Psoas muscle (tissue), 8 donors: ENCODE measurements around the gene JPH2. TPM values are rescaled to one million over a fixed set of nuclear protein-coding genes. Genes with fewer than 3 reads are reported as not detected.

ENCODE experiments used
- ATAC-seq, 4 donors: fragments of 200-7000 bp; cut with Tn5 transposase; one replicate each; pipeline ENCODE4 v1.9.1; 2020; ENCODE audit warnings: moderate library complexity in 3 of 4, mild to moderate bottlenecking in 2 of 4
- DNase-seq, 2 donors: peaks; one replicate each; pipeline ENCODE4 v3.0.0-alpha.2; 2020
- H3K27ac ChIP-seq: fragments of 200-600 bp; one replicate; pipeline ENCODE4 v1.8.0; 2022
- H3K27me3 ChIP-seq, 3 donors: fragments of 200-600 bp in 1 of 3; one replicate each; pipeline versions ENCODE4 v1.6.1 to v1.8.0; 2013 to 2022; ENCODE audit warnings: low read length in 2 of 3, mild to moderate bottlenecking in 2 of 3, moderate library complexity in 1 of 3; ENCODE audit not compliant: insufficient read depth in 3 of 3
- H3K36me3 ChIP-seq, 2 donors: fragments of 200-600 bp in 1 of 2; one replicate each; pipeline versions ENCODE4 v1.6.1 to v1.8.0; 2013 to 2022; ENCODE audit warnings: low read depth in 1 of 2, mild to moderate bottlenecking in 1 of 2, moderate library complexity in 1 of 2; ENCODE audit not compliant: insufficient read depth in 1 of 2
- H3K4me1 ChIP-seq: fragments of 200-600 bp; one replicate; pipeline ENCODE4 v1.8.0; 2022
- H3K4me3 ChIP-seq: fragments of 200-600 bp; one replicate; pipeline ENCODE4 v1.8.0; 2022; ENCODE audit warnings: mild to moderate bottlenecking
- H3K9me3 ChIP-seq: fragments of 200-600 bp; one replicate; pipeline ENCODE4 v1.8.0; 2022
- CTCF ChIP-seq: fragments of 200-600 bp; IDR thresholded peaks from one replicate; pipeline ENCODE4 v1.8.0; 2022; ENCODE audit warnings: antibody characterized with exemption
- WGBS, 3 donors: extraction: QIAGEN DNeasy Blood & Tissue Kit; methylation state at CpG; one replicate each; pipeline versions ENCODE4 v1.1.6 to v1.1.7; 2013; 5-methylcytosine and 5-hydroxymethylcytosine counted together
- intact Hi-C, 2 donors: fragments of 100-400 bp; cut with DNase I; formaldehyde crosslinking; loops; one replicate each; pipeline versions ENCODE4 v1.11.0 to v1.14.2; 2022
- polyA plus RNA-seq, 3 donors: library from polyadenylated mRNA; stranded (reverse); fragments of 200-250 nt; gene quantifications; one replicate each; pipeline ENCODE4 v1.2.3, GENCODE V29; 2013
- total RNA-seq, 4 donors: library from RNA; stranded (reverse); fragmentation: NEBNext Ultra II Directional in 2 of 4; extraction: Animal tissue kit (Norgen Biotek cat#: 25700) in 2 of 4; gene quantifications; one replicate each; pipeline versions ENCODE4 v1.2.1 to v1.2.4, GENCODE V29; 2021 to 2023
- donor health status: healthy with polysubstance abuse.
- donor health status: DM: no; HTN: no; CAD: no; lungs with moderate emphysema.
- donor health status: Bipolar disorder and iron deficiency.
- donor health status: healthy.
- donor health status: DM: yes; HTN: yes; CAD: no.
- donor health status: DM: no; HTN: no; CAD: no.
- donor health status: DM: no; HTN: no; CAD: no.
- donor health status: DM: yes; HTN: yes; CAD: no.

The JPH2 gene
- total and polyA plus RNA-seq, 7 donors, result 13.5 to 145 (median 48.0) TPM

GRCh38 chr20:44068316-44069201 is 118.4 kb downstream of the JPH2 start:
- DNase-seq (no peak), ATAC-seq (no peak)
- Histone ChIP-seq H3K9me3 (no peaks in the 10 kb centered on the region), H3K4me1 (no peaks in the 10 kb centered on the region), H3K27me3 (peaks cover 0 to 5% (median 0%) of the 10 kb centered on the region in 3 donors), H3K36me3 (no peaks in the 10 kb centered on the region), H3K4me3 (no peak overlapping the region), H3K27ac (no peak overlapping the region)
- intact Hi-C loops, result no loop called here
- 79 to 81% (median 80%) methylated on average over 27 to 30 of the region's 30 CpGs for WGBS, 3 donors
- no peak for TF ChIP-seq CTCF

DNA sequence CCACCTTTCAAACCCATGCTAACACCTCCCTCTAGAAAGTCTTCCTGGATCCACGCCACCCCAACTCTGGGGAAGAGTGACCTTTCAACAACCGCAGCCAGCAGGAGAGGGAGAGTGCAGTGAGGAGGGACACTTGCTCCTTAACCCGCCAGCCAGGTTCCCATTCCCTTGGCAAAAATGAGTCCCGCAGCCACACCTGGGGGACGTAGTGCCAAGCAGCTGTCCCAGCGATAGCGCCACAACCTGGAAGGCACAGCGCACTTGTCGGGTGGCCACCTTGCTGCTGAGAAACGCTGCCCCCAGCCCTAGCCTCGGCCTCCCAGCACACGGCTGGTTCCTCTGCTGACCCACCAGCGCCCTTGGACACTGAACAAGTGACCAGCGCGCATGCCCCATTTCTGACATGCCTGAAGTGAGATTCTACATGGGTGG is 119.3 kb downstream of the JPH2 start:
- Histone ChIP-seq H3K4me1 (no peaks in the 10 kb centered on the region), H3K9me3 (no peaks in the 10 kb centered on the region), H3K36me3 (no peaks in the 10 kb centered on the region), H3K27ac (no peak overlapping the region), H3K27me3 (peaks cover 0 to 5% (median 0%) of the 10 kb centered on the region in 3 donors), H3K4me3 (no peak overlapping the region)
- no peak for DNase-seq
- intact Hi-C loops, result no loop called here
- WGBS, 3 donors, result 90 to 93% (median 92%) methylated on average over 15 of the region's 15 CpGs
- no peak for ATAC-seq
- no peak for TF ChIP-seq CTCF

DNA sequence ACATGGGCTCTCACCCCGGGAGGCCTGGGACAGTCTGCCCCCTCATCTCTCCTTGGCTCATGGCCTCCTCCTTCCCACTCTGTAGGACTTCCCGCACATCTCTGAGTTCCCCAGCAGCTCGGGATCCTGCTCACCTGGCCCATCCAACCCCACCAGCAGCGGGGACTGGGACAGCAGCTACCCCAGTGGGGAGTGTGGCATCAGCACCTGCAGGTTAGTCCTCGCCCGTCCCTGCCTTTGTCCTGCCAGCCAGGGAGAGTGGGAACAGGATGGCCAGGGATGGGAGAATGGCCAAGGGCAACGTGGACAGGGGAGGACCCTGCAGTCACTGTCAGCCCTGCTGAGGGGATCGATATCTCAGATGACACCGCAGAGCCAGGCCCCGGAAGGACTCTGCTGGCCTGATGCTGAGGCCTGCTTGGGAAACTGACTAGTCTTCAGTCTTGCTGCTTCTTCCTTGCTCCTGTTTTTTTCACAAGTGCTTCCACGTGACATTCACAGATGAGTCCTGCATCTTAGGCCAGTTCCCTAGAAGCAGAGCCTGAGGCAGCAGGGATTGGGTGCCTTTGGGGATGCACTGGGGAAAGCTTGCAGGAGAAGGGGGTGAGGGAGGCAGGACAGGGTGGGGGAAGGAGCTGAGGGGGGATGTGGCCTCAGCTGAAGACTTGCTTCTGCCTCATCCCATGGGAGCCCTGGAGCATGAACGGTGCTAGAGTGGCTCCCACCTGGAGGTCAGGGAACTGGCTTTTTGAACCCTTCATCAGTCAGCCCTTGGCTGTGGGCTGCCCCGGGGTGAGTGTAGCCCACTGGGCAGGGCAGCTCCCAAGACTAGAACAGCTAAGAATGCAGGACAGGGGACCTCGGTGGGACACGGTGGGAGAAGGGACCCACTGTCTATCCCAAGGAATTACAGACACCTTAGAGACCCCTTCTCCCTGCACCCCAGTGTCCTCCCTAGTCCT is 120.1 kb downstream of the JPH2 start:
- TF ChIP-seq CTCF, result no peak
- ATAC-seq, result no peak

GRCh38 chr20:44065401-44066340 is 121.3 kb downstream of the JPH2 start:
- intact Hi-C loops, result no loop called here
- ATAC-seq (no peak), DNase-seq (peak in 1 of 2 donors; percentile 7)
- TF ChIP-seq CTCF, result no peak
- H3K27me3 ChIP-seq, result peaks cover 0 to 5% (median 0%) of the 10 kb centered on the region in 3 donors
- no peaks in the 10 kb centered on the region for H3K4me1 ChIP-seq
- H3K4me3 ChIP-seq, result no peak overlapping the region
- no peaks in the 10 kb centered on the region for H3K9me3 ChIP-seq
- H3K36me3 ChIP-seq, result no peaks in the 10 kb centered on the region
- H3K27ac ChIP-seq, result no peak overlapping the region
- WGBS, 3 donors, result 90 to 94% (median 91%) methylated on average over 20 of the region's 20 CpGs

More for the DNA sequence above, 120.1 kb downstream of the JPH2 start:
- no peak for DNase-seq
- intact Hi-C loops, result no loop called here
- Histone ChIP-seq H3K27ac (no peak overlapping the region), H3K27me3 (peaks cover 0 to 5% (median 0%) of the 10 kb centered on the region in 3 donors), H3K4me1 (no peaks in the 10 kb centered on the region), H3K36me3 (no peaks in the 10 kb centered on the region), H3K9me3 (no peaks in the 10 kb centered on the region), H3K4me3 (no peak overlapping the region)
- WGBS, 3 donors, result 86% methylated on average over 15 of the region's 15 CpGs
